IPS DF 6.9 (cell line): Measurements from ENCODE around the gene CLEC2B.

ENCODE experiments used
- DNase-seq: peaks from one replicate; pipeline ENCODE4 v3.0.0-alpha.2; 2013; ENCODE audit warnings: low read depth, low spot score
- H3K27ac ChIP-seq: one replicate; pipeline ENCODE4 v1.5.1; 2013; ENCODE audit warnings: low read length, control low read depth
- H3K27me3 ChIP-seq: 2 replicates; pipeline ENCODE4 v1.6.1; 2013; ENCODE audit warnings: mild to moderate bottlenecking, low read length; ENCODE audit not compliant: control insufficient read depth, insufficient read depth
- H3K36me3 ChIP-seq: 2 replicates; pipeline ENCODE4 v1.6.1; 2013; ENCODE audit warnings: low read length; ENCODE audit not compliant: control insufficient read depth, insufficient read depth
- H3K4me1 ChIP-seq: 2 replicates; pipeline ENCODE4 v1.6.1; 2013; ENCODE audit warnings: low read length; ENCODE audit not compliant: control insufficient read depth, insufficient read depth
- H3K4me3 ChIP-seq: 2 replicates; pipeline ENCODE4 v1.5.1; 2013; ENCODE audit warnings: mild to moderate bottlenecking, low read length
- H3K9me3 ChIP-seq: 2 replicates; pipeline ENCODE4 v1.6.1; 2013; ENCODE audit warnings: low read length, inconsistent platforms; ENCODE audit not compliant: control insufficient read depth, insufficient read depth
- WGBS: extraction: QIAGEN DNeasy Blood & Tissue Kit; methylation state at CpG from one replicate; pipeline ENCODE4 v1.1.7; 2013; ENCODE audit warnings: mixed read lengths, missing lambda C conversion rate; ENCODE audit not compliant: insufficient read length, insufficient coverage; 5-methylcytosine and 5-hydroxymethylcytosine counted together

Gene CLEC2B

GRCh38 chr12:9869307-9870161 is at the start of gene CLEC2B:
TSS of gene CLEC2B (minus strand) at chr12:9869354.
- no peak for DNase-seq
- Histone ChIP-seq H3K27me3 (no peaks in the 10 kb centered on the region), H3K4me1 (no peaks in the 10 kb centered on the region), H3K36me3 (no peaks in the 10 kb centered on the region), H3K4me3 (no peak within 1 kb of the TSS), H3K9me3 (no peaks in the 10 kb centered on the region), H3K27ac (no peak within 1 kb of the TSS)
- no CpG with 5 or more reads among the region's 11 CpGs for WGBS

DNA sequence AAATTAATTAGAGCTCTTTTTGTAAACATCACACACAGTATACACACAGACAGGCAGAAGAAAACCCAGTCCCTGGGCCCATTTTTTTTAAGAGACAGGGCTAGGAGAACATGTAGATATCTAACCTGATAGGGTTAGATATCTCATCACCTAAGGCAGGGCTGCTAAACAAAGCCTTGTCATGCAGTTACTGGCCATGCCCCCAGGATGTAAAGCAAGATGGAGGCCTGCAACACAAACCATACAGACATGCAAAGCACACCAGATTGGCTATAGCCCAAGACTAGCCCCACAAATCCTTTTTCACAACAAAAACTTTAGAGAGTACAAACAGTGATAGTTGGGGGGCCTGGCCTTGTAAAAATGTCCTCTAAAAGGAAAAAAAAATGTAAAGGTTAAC is 42.6 kb upstream of the CLEC2B start:
- Histone ChIP-seq H3K27me3 (no peaks in the 10 kb centered on the region), H3K4me1 (no peaks in the 10 kb centered on the region), H3K9me3 (no peaks in the 10 kb centered on the region; the same call in 1 of the 2 replicates), H3K4me3 (no peak overlapping the region), H3K27ac (no peak overlapping the region), H3K36me3 (no peaks in the 10 kb centered on the region)
- DNase-seq: no peak

DNA sequence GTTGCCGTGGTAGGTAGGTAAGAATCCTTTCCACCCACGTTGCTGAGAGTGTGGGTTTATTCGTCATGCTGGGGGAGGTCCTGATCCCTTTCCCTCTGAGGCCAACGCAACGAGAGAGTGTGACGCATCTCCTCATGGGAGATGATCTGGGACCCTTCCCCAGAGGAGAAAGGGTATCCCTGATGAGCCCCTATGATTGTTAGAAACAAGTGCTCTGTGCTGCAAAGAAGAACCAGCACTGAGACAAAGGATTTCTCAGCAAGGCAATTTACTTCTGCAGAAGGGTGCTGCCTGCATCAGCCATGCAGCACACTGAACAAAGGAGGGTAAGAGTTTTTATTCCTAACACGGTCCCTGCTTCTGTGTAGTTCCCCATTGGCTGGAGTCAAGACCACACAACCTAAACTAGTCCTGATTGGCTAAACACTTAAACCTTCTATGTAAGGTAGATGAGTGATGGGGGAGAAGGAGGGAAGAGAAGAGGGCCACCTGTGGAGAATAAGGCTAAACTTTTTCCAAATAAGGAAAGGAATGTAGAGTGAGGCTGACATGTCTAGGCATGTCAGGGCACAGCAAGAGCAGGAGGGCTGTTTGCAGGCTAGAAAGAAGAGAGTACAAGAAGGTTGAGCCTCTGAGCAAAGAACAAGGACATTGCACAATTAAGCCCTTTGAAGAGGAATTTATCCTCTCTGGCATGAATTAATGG is 41.7 kb upstream of the CLEC2B start:
- H3K27ac ChIP-seq: no peak overlapping the region
- no peaks in the 10 kb centered on the region for H3K4me1 ChIP-seq
- no peaks in the 10 kb centered on the region for H3K36me3 ChIP-seq
- no peaks in the 10 kb centered on the region for H3K27me3 ChIP-seq
- WGBS: no CpG with 5 or more reads among the region's 7 CpGs
- no peaks in the 10 kb centered on the region; the same call in 1 of the 2 replicates for H3K9me3 ChIP-seq
- H3K4me3 ChIP-seq: no peak overlapping the region
- no peak for DNase-seq

DNA sequence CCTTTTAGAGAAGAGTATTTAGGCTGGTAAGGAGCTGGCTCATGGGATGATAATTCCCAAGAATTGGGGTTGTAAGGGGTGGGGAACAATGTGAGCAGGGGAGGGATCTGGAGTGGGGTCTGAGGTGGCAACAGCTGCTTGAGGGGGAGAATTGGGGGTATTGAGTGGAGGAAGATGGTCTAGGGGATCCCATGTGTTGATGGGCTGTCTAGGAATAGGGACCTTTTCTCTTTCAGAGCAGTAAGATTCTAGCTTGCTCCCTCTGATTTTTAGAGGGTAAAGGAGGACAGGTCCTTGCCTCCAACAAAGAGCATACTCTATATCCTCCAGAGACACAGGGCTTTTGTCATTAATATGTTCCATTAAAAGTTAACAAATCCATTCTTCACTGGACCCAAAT is 40.6 kb upstream of the CLEC2B start:
- no peaks in the 10 kb centered on the region for H3K4me1 ChIP-seq
- H3K9me3 ChIP-seq: no peaks in the 10 kb centered on the region; the same call in 1 of the 2 replicates
- H3K36me3 ChIP-seq: no peaks in the 10 kb centered on the region
- DNase-seq: no peak
- no peak overlapping the region for H3K4me3 ChIP-seq
- H3K27ac ChIP-seq: no peak overlapping the region
- no peaks in the 10 kb centered on the region for H3K27me3 ChIP-seq

DNA sequence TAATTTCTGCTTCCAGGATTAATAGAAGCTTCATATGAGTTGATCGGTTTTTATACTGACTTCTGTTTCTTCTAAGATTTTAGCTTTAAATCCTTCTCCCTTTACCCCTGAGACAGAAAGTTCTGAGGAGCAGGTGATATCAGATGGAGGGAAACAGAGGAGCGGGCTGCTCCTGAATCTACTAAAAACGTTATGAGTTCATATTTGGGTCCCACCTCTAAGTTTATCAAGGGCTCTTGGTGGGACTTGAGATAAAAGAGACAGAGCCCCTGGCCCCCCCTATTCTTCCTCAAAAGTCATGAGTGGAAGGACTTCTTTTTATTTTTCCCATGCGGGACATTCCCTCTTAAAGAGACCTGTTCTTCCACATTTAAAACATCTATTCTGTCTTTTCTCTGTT is 39.2 kb upstream of the CLEC2B start:
- no peak for DNase-seq
- Histone ChIP-seq H3K4me1 (no peaks in the 10 kb centered on the region), H3K27ac (no peak overlapping the region), H3K9me3 (no peaks in the 10 kb centered on the region; the same call in 1 of the 2 replicates), H3K4me3 (no peak overlapping the region), H3K36me3 (no peaks in the 10 kb centered on the region), H3K27me3 (no peaks in the 10 kb centered on the region)
- no CpG with 5 or more reads among the region's 4 CpGs for WGBS

DNA sequence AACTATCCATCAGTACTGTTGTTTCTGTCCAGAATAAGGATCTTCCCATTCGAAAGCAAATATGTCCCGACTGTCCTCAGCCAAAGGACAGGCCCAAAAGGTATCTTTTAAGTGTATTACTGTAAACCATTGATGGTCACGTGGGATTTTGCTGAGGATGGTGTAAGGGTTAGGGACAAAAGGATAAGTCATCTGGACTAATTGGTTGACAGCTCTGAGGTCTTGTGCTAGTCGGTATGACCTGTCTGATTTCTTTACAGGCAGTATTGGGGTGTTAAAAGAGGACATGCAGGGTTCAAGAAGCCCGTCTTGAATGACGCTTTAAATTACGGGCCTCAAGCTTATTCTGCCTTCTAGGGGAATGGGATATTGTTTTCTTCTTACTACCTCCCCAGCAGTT is 38.6 kb upstream of the CLEC2B start:
- DNase-seq: no peak
- Histone ChIP-seq H3K4me1 (no peaks in the 10 kb centered on the region), H3K4me3 (no peak overlapping the region), H3K27ac (no peak overlapping the region), H3K36me3 (no peaks in the 10 kb centered on the region), H3K27me3 (no peaks in the 10 kb centered on the region), H3K9me3 (no peaks in the 10 kb centered on the region; the same call in 1 of the 2 replicates)
- WGBS: no CpG with 5 or more reads among the region's 7 CpGs

GRCh38 chr12:9906873-9907272 is 37.7 kb upstream of the CLEC2B start:
- no CpG with 5 or more reads among the region's 2 CpGs for WGBS
- Histone ChIP-seq H3K4me1 (no peaks in the 10 kb centered on the region), H3K36me3 (no peaks in the 10 kb centered on the region), H3K4me3 (no peak overlapping the region), H3K9me3 (no peaks in the 10 kb centered on the region; the same call in 1 of the 2 replicates), H3K27ac (no peak overlapping the region), H3K27me3 (no peaks in the 10 kb centered on the region)
- no peak for DNase-seq

DNA sequence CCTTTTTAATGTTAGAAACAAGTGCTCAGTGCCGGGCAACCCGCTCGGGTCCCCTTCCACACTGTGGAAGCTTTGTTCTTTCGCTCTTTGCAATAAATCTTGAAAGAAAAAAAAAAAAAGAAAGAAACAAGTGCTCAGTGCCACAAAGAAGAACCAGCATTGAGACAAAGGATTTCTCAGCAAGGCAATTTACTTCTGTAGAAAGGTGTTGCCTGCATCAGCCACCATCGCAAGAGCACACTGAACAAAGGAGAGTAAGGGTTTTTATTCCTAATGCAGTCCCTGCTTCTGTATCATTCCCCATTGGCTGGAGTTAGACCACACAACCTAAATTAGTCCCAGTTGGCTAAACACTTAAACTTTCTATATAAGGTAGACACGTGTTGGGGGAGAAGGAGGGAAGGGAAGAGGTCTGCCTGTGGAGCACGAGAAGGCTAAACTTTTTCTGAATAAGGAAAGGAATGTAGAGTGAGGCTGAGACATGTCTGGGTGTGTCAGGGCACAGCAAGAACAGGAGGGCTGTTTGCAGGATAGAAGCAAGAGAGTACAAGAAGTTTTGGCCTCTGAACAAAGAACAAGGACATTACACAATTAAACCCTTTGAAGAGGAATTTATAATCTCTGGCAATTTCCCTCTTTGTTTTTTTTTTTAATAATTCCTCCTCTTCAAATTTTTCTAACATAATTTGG is 33.5 kb upstream of the CLEC2B start:
- Histone ChIP-seq H3K9me3 (no peaks in the 10 kb centered on the region; the same call in 1 of the 2 replicates), H3K36me3 (no peaks in the 10 kb centered on the region), H3K4me1 (no peaks in the 10 kb centered on the region), H3K27ac (no peak overlapping the region), H3K4me3 (no peak overlapping the region), H3K27me3 (no peaks in the 10 kb centered on the region)
- DNase-seq: no peak
- no CpG with 5 or more reads among the region's 7 CpGs for WGBS

DNA sequence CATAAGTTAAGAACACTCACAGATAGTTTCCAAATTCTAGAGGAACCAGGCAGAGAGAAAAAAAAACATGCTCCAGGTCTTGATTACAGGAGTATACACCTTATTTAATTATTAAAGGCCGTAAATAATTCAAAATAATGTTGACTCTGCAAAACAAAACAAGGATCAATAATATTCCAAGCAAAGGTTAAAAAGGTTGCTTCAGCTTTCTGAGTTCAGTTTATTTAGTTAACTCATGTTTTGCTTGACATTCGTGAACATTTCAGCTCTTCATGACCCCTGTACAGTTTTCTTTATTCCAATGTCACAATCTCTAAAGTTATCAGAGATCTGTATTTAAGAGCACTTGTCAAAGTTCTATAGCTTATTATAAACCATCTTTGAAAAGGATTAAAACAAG is 31.8 kb upstream of the CLEC2B start:
- no peaks in the 10 kb centered on the region for H3K36me3 ChIP-seq
- WGBS: no CpG with 5 or more reads among the region's 2 CpGs

DNA sequence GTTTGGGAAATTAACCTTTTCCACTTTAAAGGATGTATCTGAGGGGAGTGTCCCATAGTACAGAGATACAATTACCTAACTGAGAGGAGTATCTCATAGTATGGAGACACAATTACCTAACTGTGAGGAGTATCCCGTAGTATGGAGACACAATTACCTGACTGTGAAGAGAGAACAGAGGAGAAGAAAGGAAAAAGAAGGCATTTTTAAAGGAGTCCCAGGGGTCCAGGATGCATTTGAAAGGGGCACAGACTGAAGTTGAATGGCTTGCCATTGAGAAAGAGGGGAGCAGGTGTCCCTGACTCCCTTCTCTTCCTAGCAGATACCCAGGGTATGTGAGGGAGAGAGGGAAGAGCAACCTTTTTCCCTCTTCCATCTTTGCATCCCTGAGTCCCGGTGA is 30.1 kb upstream of the CLEC2B start:
- Histone ChIP-seq H3K27me3 (no peaks in the 10 kb centered on the region), H3K4me3 (no peak overlapping the region)
- WGBS: no CpG with 5 or more reads among the region's 2 CpGs

More for the DNA sequence above, 31.8 kb upstream of the CLEC2B start:
- H3K9me3 ChIP-seq: no peaks in the 10 kb centered on the region; the same call in 1 of the 2 replicates
- H3K4me1 ChIP-seq: no peaks in the 10 kb centered on the region
- H3K27ac ChIP-seq: no peak overlapping the region
- no peak for DNase-seq
- H3K27me3 ChIP-seq: no peaks in the 10 kb centered on the region
- no peak overlapping the region for H3K4me3 ChIP-seq

More for the DNA sequence above, 30.1 kb upstream of the CLEC2B start:
- Histone ChIP-seq H3K36me3 (no peaks in the 10 kb centered on the region), H3K9me3 (no peaks in the 10 kb centered on the region; the same call in 1 of the 2 replicates), H3K4me1 (no peaks in the 10 kb centered on the region), H3K27ac (no peak overlapping the region)
- no peak for DNase-seq
